Stomach (tissue), 4 donors: ENCODE results near the gene ITGAE.

Source experiments
- POLR2A ChIP-seq, 4 donors: fragments of 450-650 bp; IDR thresholded peaks; one replicate each; pipeline ENCODE4 v1.6.1; 2016; ENCODE audit warnings: antibody characterized with exemption in 4 of 4, control low read depth in 2 of 4, mild to moderate bottlenecking in 1 of 4, moderate library complexity in 1 of 4
- TF ChIP-seq, protein P1 (sequence below), 7 experiments: fragments of 450-650 bp in 4 of 7; fragments of 200-600 bp in 3 of 7; sonication (generic) in 3 of 7; IDR thresholded peaks; one replicate each; pipeline ENCODE4 v1.5.1; 2016 to 2019; ENCODE audit warnings: antibody characterized with exemption in 7 of 7, control low read depth in 2 of 7, mild to moderate bottlenecking in 1 of 7

DNA sequence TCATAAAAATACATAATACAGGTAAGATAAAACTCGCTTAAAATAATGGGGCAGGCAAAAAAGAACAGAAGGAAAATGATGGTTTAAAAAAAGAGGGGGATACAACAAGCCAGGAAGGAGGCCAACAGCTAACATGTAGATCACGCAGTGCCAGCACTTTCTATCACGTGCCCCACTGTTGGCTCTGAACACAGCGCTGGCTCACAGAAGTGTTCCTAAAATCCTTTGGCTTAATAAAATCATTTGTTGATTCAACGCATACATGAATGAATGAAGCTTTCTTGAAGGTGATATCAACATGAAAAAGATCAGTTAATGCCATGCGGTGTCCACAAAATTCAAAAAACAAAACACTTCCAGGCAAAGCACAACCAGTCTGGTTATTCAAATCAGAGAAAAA, 8.5 kb downstream of the ITGAE start:
- TF ChIP-seq, protein P1, sequence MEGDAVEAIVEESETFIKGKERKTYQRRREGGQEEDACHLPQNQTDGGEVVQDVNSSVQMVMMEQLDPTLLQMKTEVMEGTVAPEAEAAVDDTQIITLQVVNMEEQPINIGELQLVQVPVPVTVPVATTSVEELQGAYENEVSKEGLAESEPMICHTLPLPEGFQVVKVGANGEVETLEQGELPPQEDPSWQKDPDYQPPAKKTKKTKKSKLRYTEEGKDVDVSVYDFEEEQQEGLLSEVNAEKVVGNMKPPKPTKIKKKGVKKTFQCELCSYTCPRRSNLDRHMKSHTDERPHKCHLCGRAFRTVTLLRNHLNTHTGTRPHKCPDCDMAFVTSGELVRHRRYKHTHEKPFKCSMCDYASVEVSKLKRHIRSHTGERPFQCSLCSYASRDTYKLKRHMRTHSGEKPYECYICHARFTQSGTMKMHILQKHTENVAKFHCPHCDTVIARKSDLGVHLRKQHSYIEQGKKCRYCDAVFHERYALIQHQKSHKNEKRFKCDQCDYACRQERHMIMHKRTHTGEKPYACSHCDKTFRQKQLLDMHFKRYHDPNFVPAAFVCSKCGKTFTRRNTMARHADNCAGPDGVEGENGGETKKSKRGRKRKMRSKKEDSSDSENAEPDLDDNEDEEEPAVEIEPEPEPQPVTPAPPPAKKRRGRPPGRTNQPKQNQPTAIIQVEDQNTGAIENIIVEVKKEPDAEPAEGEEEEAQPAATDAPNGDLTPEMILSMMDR (IDR thresholded peaks at IDR 0.05) = no peak
- no peak for TF ChIP-seq POLR2A (IDR thresholded peaks at IDR 0.05)
